ENCODE data around the gene ISCU. TPM values are rescaled to one million over a fixed set of nuclear protein-coding genes. Genes with fewer than 3 reads are reported as not detected.

ISCU gene
- total RNA-seq, 4 donors from 2014 or later: 121 to 146 (median 138) TPM

DNA sequence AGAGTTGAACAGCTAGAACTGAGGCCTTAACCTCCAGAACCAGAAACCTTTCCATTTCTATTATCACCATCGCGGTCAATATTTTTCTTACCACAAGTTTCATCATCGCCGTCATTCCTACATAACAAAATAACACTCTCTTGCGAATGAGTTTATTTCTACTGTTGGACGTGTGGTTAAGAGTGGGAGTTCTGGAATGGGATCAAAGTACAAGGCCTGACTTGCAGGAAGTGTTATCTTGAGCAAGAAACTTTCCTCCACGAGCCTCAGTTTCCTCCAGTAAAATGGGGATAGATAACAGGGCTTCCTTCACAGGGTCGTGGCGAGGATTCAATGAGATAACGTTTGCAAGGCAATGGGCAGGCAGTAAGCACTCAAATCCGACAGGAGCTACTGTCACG, 2.1 kb upstream of the ISCU start:
- peak overlapping the region; percentile 84 to 96 (median 93) for H3K4me3 ChIP-seq
- no peaks in the 10 kb centered on the region for H3K27me3 ChIP-seq
- DNase-seq: no peak
- TF ChIP-seq, protein P1, sequence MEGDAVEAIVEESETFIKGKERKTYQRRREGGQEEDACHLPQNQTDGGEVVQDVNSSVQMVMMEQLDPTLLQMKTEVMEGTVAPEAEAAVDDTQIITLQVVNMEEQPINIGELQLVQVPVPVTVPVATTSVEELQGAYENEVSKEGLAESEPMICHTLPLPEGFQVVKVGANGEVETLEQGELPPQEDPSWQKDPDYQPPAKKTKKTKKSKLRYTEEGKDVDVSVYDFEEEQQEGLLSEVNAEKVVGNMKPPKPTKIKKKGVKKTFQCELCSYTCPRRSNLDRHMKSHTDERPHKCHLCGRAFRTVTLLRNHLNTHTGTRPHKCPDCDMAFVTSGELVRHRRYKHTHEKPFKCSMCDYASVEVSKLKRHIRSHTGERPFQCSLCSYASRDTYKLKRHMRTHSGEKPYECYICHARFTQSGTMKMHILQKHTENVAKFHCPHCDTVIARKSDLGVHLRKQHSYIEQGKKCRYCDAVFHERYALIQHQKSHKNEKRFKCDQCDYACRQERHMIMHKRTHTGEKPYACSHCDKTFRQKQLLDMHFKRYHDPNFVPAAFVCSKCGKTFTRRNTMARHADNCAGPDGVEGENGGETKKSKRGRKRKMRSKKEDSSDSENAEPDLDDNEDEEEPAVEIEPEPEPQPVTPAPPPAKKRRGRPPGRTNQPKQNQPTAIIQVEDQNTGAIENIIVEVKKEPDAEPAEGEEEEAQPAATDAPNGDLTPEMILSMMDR (IDR thresholded peaks at IDR 0.05): no peak
- no peak for TF ChIP-seq POLR2A (IDR thresholded peaks at IDR 0.05)
- peaks cover 0 to 32% (median 10%) of the 10 kb centered on the region in 4 donors for H3K4me1 ChIP-seq
- peak overlapping the region; percentile 93 to 97 (median 95) for H3K27ac ChIP-seq
- H3K36me3 ChIP-seq: peaks cover 0 to 22% (median 0%) of the 10 kb centered on the region in 3 donors
- no peaks in the 10 kb centered on the region for H3K9me3 ChIP-seq

DNA sequence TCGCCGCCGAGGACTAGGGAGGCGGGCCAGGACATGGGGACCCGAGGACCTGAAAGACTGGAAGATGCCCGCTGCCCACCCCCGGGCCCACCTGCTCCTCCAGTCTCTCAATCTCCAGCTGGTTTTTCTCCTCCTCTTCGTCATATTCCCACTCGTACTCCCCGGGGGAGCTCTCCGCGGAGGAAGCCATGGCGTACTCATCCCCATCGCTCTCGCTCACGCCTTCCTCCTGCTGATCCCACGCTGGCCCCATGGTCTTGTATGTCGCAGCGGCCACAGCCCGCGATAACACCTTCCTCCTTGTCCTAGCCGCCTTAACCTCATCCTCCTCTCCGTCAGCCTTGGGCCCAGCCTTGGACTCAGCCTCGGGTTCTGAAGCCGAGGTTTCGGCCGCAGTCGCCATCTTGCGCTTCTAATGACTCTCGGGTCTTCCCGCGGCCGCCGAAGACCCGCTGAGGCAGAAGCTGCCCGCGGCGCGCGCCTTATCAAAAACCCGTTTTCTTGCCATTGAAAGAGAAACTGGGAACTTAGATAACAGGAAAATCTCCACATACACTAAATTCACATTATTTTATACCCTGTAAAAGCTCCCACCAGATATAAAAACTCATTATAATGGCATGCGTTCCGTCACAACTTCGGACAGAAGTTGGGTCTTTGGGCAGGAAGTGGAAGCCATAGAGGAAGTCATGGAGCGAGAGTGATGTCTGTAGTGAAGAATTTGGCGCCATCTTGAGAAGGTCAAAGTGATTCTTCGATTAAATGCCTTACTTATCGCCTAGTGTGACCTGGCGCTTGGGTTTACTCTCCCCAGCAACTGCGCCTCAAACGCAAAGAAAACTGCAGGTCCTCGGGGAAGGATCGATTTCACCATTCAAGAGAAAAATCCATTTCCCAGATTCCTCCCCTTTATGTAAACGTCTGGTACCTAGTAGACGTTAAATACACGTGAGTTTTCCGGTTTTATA, 1.4 kb upstream of the ISCU start, which contains the start of gene SART3:
TSS of gene SART3 (minus strand) at position 422 of the 968 bp plus-strand sequence. CDS start at position 403, 19 bp downstream.
- DNase-seq: peak; percentile 73 to 87 (median 85)
- peak within 1 kb of the TSS; percentile 84 to 96 (median 93) for H3K4me3 ChIP-seq
- no peaks in the 10 kb centered on the region for H3K27me3 ChIP-seq
- no peaks in the 10 kb centered on the region for H3K9me3 ChIP-seq
- H3K4me1 ChIP-seq: peaks cover 0 to 35% (median 14%) of the 10 kb centered on the region in 4 donors
- peaks cover 0 to 28% (median 0%) of the 10 kb centered on the region in 3 donors for H3K36me3 ChIP-seq
- TF ChIP-seq, protein P1 (IDR thresholded peaks at IDR 0.05): no peak
- TF ChIP-seq POLR2A (IDR thresholded peaks at IDR 0.05): peak; percentile 18 to 59
- peak within 1 kb of the TSS; percentile 93 to 97 (median 95) for H3K27ac ChIP-seq

DNA sequence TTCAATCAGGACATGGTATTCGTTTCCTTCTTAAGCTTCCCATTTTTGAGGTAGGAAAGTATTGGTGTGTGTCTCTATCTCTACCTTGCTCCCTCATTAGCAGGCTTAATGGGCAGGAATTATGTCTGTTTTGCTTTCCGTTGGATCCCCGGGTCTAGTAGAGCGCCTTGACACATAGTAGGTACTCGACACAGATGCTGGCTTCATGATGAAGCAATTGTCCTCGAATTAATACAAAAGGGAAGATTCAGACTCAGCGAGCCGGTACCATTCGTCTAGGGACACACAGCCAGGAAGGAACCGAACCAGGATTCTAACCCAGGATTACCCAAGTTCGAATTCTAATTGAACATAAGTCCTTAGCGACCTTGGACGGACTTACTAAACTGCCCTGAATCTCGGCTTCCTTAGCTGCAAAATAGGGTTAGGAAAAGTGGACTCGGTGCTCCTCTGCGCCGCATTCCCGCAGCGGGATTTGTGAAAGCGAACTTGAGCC, 496 bp upstream of the ISCU start:
- Histone ChIP-seq H3K36me3 (peaks cover 0 to 36% (median 0%) of the 10 kb centered on the region in 3 donors), H3K4me3 (peak overlapping the region; percentile 84 to 96 (median 93)), H3K4me1 (peaks cover 0 to 38% (median 16%) of the 10 kb centered on the region in 4 donors), H3K27me3 (no peaks in the 10 kb centered on the region), H3K9me3 (no peaks in the 10 kb centered on the region), H3K27ac (peak overlapping the region; percentile 93 to 97 (median 95))
- no peak for DNase-seq
- no peak for TF ChIP-seq POLR2A (IDR thresholded peaks at IDR 0.05)
- TF ChIP-seq, protein P1 (IDR thresholded peaks at IDR 0.05): no peak

DNA sequence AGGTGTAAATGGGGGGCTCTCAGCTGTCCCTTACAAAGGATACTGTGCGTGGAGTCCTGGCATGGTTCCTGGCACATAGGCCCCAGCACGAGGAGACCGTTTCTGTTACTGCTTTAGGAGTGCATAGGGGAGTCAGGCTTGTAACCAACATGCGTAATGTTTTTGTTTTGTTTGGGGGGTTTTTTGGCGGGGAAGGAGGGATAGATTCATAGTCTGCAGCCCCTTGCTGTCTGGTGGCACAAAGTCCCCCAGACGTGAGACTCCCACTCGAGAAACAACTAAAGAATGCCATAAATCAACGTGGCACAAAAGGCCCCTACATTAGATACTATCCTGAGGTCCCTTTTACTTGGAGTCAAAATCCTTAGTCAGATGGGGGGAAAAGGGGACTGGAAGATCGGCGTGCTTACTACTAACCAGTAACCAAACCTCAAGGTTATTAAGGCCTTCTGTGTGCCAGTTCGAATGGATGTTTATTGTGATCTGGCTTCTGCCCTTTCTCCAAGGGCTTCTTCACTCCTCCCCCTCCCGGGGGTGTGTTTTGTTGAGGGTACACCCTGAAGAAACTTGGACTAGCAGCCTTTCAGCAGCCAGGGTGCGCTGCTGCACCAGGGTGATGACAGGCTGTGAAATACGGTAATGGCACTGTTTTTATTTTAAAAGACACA, 874 bp downstream of the ISCU start:
- peaks cover 0 to 40% (median 19%) of the 10 kb centered on the region in 4 donors for H3K4me1 ChIP-seq
- peak overlapping the region; percentile 84 to 96 (median 93) for H3K4me3 ChIP-seq
- H3K36me3 ChIP-seq: peaks cover 0 to 42% (median 0%) of the 10 kb centered on the region in 3 donors
- DNase-seq: peak; percentile 80 to 96 (median 90)
- no peaks in the 10 kb centered on the region for H3K27me3 ChIP-seq
- no peaks in the 10 kb centered on the region for H3K9me3 ChIP-seq
- H3K27ac ChIP-seq: peak overlapping the region; percentile 93 to 97 (median 95)
- peak in 1 of 2 donors; percentile 62 for TF ChIP-seq POLR2A (IDR thresholded peaks at IDR 0.05)
- TF ChIP-seq, protein P1 (IDR thresholded peaks at IDR 0.05): peak; percentile 75 to 93 (median 85)

DNA sequence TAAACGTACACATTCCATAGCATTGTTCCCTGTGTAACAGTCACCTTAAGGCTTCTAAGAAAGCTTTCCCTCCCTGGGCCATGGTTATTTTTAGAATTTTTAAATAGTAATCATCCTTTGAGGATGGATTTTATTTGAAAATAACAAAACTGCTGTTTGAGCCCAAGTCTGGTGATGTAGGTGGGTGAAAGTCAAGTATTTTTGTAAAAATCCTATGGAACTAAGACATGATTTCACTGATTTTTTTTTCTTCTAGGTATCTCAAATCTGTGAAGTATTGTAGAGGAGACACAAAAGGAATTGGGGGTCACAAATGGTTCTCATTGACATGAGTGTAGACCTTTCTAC, 1.4 kb downstream of the ISCU start:
- no peak for TF ChIP-seq POLR2A (IDR thresholded peaks at IDR 0.05)
- TF ChIP-seq, protein P1 (IDR thresholded peaks at IDR 0.05): no peak
- no peak for DNase-seq
- Histone ChIP-seq H3K9me3 (no peaks in the 10 kb centered on the region), H3K27me3 (no peaks in the 10 kb centered on the region), H3K36me3 (peaks cover 0 to 47% (median 0%) of the 10 kb centered on the region in 3 donors), H3K4me1 (peaks cover 0 to 37% (median 17%) of the 10 kb centered on the region in 4 donors), H3K27ac (peak overlapping the region in 3 of 4 donors; percentile 93 to 97 (median 96)), H3K4me3 (peak overlapping the region in 3 of 4 donors; percentile 84 to 93 (median 93))
